ENCODE data around the gene PRODH.
"Not testable (repeated sequence)": the region's sequence is repeated elsewhere in the genome, so short reads cannot be mapped to it uniquely, and the experiment has no call there.

DNA sequence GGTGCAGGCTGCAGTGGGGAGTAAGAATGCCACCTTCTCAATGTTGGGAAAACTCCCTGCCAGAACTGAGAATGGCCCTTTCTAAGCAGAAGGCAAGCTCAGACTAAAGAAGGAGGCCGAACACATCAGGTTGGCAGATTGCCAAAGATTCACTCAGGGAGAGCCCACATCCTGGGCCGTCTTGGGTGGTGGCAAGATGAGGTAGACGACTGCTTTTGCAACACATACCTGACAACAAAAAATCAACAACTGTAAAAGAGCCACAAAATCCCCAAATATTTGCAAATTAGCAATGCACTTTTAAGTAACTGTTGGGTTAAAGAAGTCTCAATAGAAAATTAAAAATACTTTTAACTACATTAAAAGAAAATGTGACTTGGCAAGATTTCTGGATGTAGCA lies 54.8 kb downstream of the PRODH start:
- TF ChIP-seq SPI1, POLR2AphosphoS5, POLR2A, TAF1, POU2F2 (IDR thresholded peaks at IDR 0.05; ENCODE audit: low read depth, low read length): not testable (repeated sequence)
